Natural killer cell treated with Interleukin-12 subunit alpha and Interleukin-12 subunit beta and Interleukin-15 and Interleukin-18, amount 100 ng/mL, for 72 hours (primary cell): ENCODE results near the gene SLC31A2. TPM values are rescaled to one million over a fixed set of nuclear protein-coding genes. Genes with fewer than 3 reads are reported as not detected.

Experiments
- ATAC-seq, 2 donors: fragments of 150-1000 bp; cut with Tn5 transposase in 1 of 2; sonication (Bioruptor Pico), chemical (Tn5 transposase) in 1 of 2; 2 replicates each; pipeline ENCODE4 v1.10.0; 2021
- DNase-seq: peaks from one replicate; pipeline ENCODE4 v3.0.0; 2022; ENCODE audit warnings: low spot score
- H3K27ac Mint-ChIP-seq, 2 donors: 1 replicate in 1 of 2; 2 replicates in 1 of 2; pipeline ENCODE4 v1.8.0; 2022; ENCODE audit warnings: mixed read lengths in 2 of 2, mild to moderate bottlenecking in 1 of 2, moderate library complexity in 1 of 2
- H3K27me3 Mint-ChIP-seq, 2 donors: 1 replicate in 1 of 2; 2 replicates in 1 of 2; pipeline ENCODE4 v1.8.0; 2022; ENCODE audit warnings: mixed read lengths in 2 of 2
- H3K36me3 Mint-ChIP-seq: one replicate; pipeline ENCODE4 v1.8.0; 2022; ENCODE audit warnings: mixed read lengths
- H3K4me1 Mint-ChIP-seq, 2 donors: 1 replicate in 1 of 2; 2 replicates in 1 of 2; pipeline ENCODE4 v1.8.0; 2022; ENCODE audit warnings: low read depth in 2 of 2, mixed read lengths in 2 of 2, mild to moderate bottlenecking in 1 of 2
- H3K4me3 Mint-ChIP-seq: one replicate; pipeline ENCODE4 v1.8.0; 2022; ENCODE audit warnings: mixed read lengths
- H3K9me3 Mint-ChIP-seq: 2 replicates; pipeline ENCODE4 v1.8.0; 2022; ENCODE audit warnings: mixed read lengths
- total RNA-seq, 2 donors: library from RNA; stranded (reverse); gene quantifications; one replicate each; pipeline ENCODE4 v1.2.3, GENCODE V29; 2022

SLC31A2 gene
- total RNA-seq, 2 donors from 2014 or later: 4.3 to 4.8 TPM

GRCh38 chr9:113185271-113185670 lies 34.5 kb downstream of the SLC31A2 start:
- H3K9me3 Mint-ChIP-seq: no peaks in the 10 kb centered on the region
- H3K36me3 Mint-ChIP-seq: peaks cover 53% of the 10 kb centered on the region
- no peak overlapping the region for H3K27ac Mint-ChIP-seq
- ATAC-seq: no peak
- H3K27me3 Mint-ChIP-seq: no peaks in the 10 kb centered on the region
- no peak overlapping the region for H3K4me3 Mint-ChIP-seq
- H3K4me1 Mint-ChIP-seq: peaks cover 9 to 10% of the 10 kb centered on the region in 2 donors
- DNase-seq: no peak

- H3K27ac Mint-ChIP-seq: peak overlapping the region in 1 of 2 donors; percentile 65
- peaks cover 9 to 10% of the 10 kb centered on the region in 2 donors for H3K4me1 Mint-ChIP-seq
- no peak for ATAC-seq
- no peak for DNase-seq
- no peaks in the 10 kb centered on the region for H3K9me3 Mint-ChIP-seq
- H3K4me3 Mint-ChIP-seq: no peak overlapping the region
- no peaks in the 10 kb centered on the region for H3K27me3 Mint-ChIP-seq
- peaks cover 48% of the 10 kb centered on the region for H3K36me3 Mint-ChIP-seq
These were observed 35.4 kb downstream of the SLC31A2 start for GRCh38 chr9:113186137-113186755.

- H3K4me1 Mint-ChIP-seq: peaks cover 7 to 10% of the 10 kb centered on the region in 2 donors
- H3K27me3 Mint-ChIP-seq: no peaks in the 10 kb centered on the region
- no peak overlapping the region for H3K4me3 Mint-ChIP-seq
- no peaks in the 10 kb centered on the region for H3K9me3 Mint-ChIP-seq
- DNase-seq (no peak), ATAC-seq (peak; percentile 66 to 72)
- H3K27ac Mint-ChIP-seq: peak overlapping the region; percentile 53 to 77
- H3K36me3 Mint-ChIP-seq: peaks cover 32% of the 10 kb centered on the region
These were observed 37.3 kb downstream of the SLC31A2 start for GRCh38 chr9:113187929-113188595.

GRCh38 chr9:113192455-113192854 lies 41.6 kb downstream of the SLC31A2 start:
- ATAC-seq: no peak
- peaks cover 14% of the 10 kb centered on the region for H3K36me3 Mint-ChIP-seq
- peaks cover 5 to 14% of the 10 kb centered on the region in 2 donors for H3K4me1 Mint-ChIP-seq
- H3K4me3 Mint-ChIP-seq: no peak overlapping the region
- no peak for DNase-seq
- H3K9me3 Mint-ChIP-seq: no peaks in the 10 kb centered on the region
- no peaks in the 10 kb centered on the region for H3K27me3 Mint-ChIP-seq
- no peak overlapping the region for H3K27ac Mint-ChIP-seq

DNA sequence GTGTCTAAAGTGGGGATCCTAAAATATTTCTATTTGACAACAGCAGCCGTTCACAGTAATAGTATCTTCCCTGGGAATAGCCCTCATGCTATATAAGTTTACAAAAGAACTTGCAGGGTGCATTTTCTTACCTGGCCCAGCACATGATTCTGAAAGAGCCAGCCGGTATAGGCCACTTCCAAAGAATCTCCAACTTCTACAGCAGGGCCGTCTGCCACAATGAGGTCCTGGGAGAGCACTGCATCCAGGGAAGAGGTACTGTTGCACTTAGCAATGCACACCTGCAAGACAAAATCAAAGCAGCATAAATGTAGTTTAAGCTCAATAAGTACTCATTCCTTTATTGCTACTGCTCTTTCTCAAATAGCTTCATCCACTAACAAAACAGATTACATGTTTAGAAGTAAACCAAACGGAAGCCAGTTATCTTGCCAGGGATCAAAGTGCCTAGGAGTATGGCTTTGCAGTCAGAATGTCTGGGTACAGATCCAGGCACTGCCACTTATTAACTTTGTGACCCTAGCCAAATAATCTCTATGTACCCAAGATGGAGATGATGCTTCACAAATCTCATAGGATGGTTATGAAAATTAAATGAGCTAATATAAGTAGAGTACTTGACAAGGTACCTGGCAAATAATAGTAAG lies 49.0 kb downstream of the SLC31A2 start:
- H3K36me3 Mint-ChIP-seq: peaks cover 20% of the 10 kb centered on the region
- H3K27ac Mint-ChIP-seq: no peak overlapping the region

DNA sequence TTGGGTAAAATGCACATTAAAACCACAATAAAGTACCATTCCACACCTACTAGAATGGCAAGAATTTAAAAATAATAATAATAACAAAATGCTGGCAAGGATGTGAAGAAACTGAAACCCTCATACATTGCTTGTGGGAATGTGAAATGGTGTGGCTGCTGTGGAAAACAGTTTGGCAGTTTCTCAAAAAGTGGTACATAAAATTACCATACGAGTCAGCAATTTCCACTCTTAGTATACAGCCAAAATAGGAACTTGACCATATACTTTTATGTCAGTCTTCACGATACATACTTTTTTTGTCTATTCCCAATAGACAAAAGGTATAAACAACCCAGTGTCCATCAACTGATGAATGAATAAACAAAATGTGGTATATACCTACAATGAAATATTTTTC lies 54.6 kb downstream of the SLC31A2 start:
- DNase-seq: no peak
- Mint-ChIP-seq H3K9me3 (no peaks in the 10 kb centered on the region), H3K4me3 (no peak overlapping the region), H3K27me3 (no peaks in the 10 kb centered on the region), H3K36me3 (peaks cover 27% of the 10 kb centered on the region), H3K27ac (peak overlapping the region; percentile 50 to 52), H3K4me1 (peaks cover 11 to 12% of the 10 kb centered on the region in 2 donors)
- no peak for ATAC-seq

More for the DNA sequence above, 49.0 kb downstream of the SLC31A2 start:
- DNase-seq: no peak
- H3K4me3 Mint-ChIP-seq: no peak overlapping the region
- no peak for ATAC-seq
- H3K27me3 Mint-ChIP-seq: no peaks in the 10 kb centered on the region
- peaks cover 1 to 5% of the 10 kb centered on the region in 2 donors for H3K4me1 Mint-ChIP-seq
- no peaks in the 10 kb centered on the region for H3K9me3 Mint-ChIP-seq

DNA sequence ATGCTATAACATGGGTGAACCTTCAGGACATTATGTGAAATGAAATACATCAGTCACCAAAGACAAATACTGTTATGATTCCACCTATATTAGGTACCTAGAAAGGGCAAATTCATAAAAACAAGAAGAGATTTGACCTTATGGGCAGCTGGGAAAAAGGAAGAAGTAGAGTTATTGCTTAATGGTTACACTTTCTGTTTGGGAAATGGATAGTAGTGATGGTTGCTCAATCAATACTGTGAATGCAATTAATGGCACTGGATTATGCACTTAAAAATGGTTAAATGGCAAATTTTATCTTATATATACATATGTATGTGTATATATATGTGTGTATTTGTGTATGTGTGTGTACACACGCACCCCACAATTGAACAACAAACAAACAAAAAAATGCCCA lies 55.1 kb downstream of the SLC31A2 start:
- DNase-seq: no peak
- Mint-ChIP-seq H3K4me1 (peaks cover 11 to 12% of the 10 kb centered on the region in 2 donors), H3K36me3 (peaks cover 27% of the 10 kb centered on the region), H3K27ac (peak overlapping the region; percentile 50 to 52), H3K4me3 (no peak overlapping the region), H3K9me3 (no peaks in the 10 kb centered on the region), H3K27me3 (no peaks in the 10 kb centered on the region)
- ATAC-seq: no peak

GRCh38 chr9:113210815-113211214 lies 60.0 kb downstream of the SLC31A2 start:
- no peaks in the 10 kb centered on the region for H3K27me3 Mint-ChIP-seq
- no peak overlapping the region for H3K4me3 Mint-ChIP-seq
- H3K4me1 Mint-ChIP-seq: peaks cover 17 to 19% of the 10 kb centered on the region in 2 donors
- H3K36me3 Mint-ChIP-seq: peaks cover 12% of the 10 kb centered on the region
- no peaks in the 10 kb centered on the region for H3K9me3 Mint-ChIP-seq
- ATAC-seq: no peak
- no peak for DNase-seq
- no peak overlapping the region for H3K27ac Mint-ChIP-seq

Other genes with a start within 250 kb of the SLC31A2 start
- gene ZNF883, start 138.8 kb upstream of the SLC31A2 start, total RNA-seq: under 1 TPM; 0.22 to 0.83 TPM
- 1 to 10 TPM in 1 of 2 donors, under 1 TPM in 1; 0.84 to 2.5 TPM for gene ZFP37, start 94.3 kb upstream of the SLC31A2 start, total RNA-seq
- gene FKBP15, start 70.3 kb downstream of the SLC31A2 start, total RNA-seq: 10 to 100 TPM; 47.2 to 60.4 TPM
- 10 to 100 TPM; 20.0 to 20.5 TPM for gene SLC31A1, start 70.5 kb downstream of the SLC31A2 start, total RNA-seq
- gene CDC26, start 124.6 kb downstream of the SLC31A2 start, total RNA-seq: 10 to 100 TPM; 16.5 to 39.1 TPM
- 10 to 100 TPM; 33.9 to 47.8 TPM for gene PRPF4, start 124.7 kb downstream of the SLC31A2 start, total RNA-seq
- gene RNF183, start 152.4 kb downstream of the SLC31A2 start, total RNA-seq: not detected
- 1 to 10 TPM in 1 of 2 donors, under 1 TPM in 1; 0.83 to 1.4 TPM for gene WDR31, start 189.3 kb downstream of the SLC31A2 start, total RNA-seq
- gene BSPRY, start 198.5 kb downstream of the SLC31A2 start, total RNA-seq: 1 to 10 TPM; 2.5 to 5.0 TPM
- 10 to 100 TPM; 11.0 to 15.7 TPM for gene HDHD3, start 226.0 kb downstream of the SLC31A2 start, total RNA-seq